Astrocyte of the spinal cord (primary cell): ENCODE data around the gene PDPK1.

ENCODE experiments used
- DNase-seq: peaks from one replicate; pipeline ENCODE4 v3.0.0; 2011; ENCODE audit warnings: low read depth, low spot score
- H3K4me3 ChIP-seq: 2 replicates; pipeline ENCODE4 v1.5.1; 2011; ENCODE audit warnings: low read depth, mild to moderate bottlenecking, low read length, moderate library complexity
- in situ Hi-C: cut with HindIII; loops from 2 replicates; pipeline ENCODE4 v1.10.0; 2017; ENCODE audit warnings: low sequenced_read_pairs
- TF ChIP-seq, protein P1 (sequence below): IDR thresholded peaks from 2 replicates; pipeline ENCODE4 v1.5.1; 2012; ENCODE audit warnings: low read depth, mild to moderate bottlenecking, low read length, inconsistent platforms

PDPK1 gene

GRCh38 chr16:2518823-2519710 lies 18.8 kb upstream of the PDPK1 start:
- H3K4me3 ChIP-seq = no peak overlapping the region
- in situ Hi-C loops = no loop called here
- TF ChIP-seq, protein P1, sequence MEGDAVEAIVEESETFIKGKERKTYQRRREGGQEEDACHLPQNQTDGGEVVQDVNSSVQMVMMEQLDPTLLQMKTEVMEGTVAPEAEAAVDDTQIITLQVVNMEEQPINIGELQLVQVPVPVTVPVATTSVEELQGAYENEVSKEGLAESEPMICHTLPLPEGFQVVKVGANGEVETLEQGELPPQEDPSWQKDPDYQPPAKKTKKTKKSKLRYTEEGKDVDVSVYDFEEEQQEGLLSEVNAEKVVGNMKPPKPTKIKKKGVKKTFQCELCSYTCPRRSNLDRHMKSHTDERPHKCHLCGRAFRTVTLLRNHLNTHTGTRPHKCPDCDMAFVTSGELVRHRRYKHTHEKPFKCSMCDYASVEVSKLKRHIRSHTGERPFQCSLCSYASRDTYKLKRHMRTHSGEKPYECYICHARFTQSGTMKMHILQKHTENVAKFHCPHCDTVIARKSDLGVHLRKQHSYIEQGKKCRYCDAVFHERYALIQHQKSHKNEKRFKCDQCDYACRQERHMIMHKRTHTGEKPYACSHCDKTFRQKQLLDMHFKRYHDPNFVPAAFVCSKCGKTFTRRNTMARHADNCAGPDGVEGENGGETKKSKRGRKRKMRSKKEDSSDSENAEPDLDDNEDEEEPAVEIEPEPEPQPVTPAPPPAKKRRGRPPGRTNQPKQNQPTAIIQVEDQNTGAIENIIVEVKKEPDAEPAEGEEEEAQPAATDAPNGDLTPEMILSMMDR = no peak
- no peak for DNase-seq

DNA sequence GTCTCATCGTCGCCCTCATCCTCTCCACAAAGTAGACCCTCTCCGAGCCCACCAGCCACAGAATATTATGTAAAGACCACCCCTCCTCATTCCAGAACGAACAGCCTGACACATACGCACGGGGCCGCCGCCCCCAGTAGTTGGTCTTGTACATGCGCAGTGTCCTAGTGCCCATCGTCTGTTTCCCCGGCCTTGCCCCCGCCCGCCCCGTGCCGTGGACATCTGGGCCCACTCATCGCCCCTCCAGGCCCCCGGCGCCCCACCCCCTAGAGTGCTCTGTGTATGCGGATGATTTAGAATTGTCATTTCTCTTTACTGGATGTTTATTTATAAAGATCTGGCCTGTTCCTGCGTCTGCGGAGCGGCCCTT lies 18.1 kb upstream of the PDPK1 start:
- in situ Hi-C loops = no loop called here
- DNase-seq = no peak
- H3K4me3 ChIP-seq = no peak overlapping the region
- TF ChIP-seq, protein P1 = no peak

GRCh38 chr16:2520097-2520783 lies 17.6 kb upstream of the PDPK1 start, which contains the start of gene AMDHD2:
Gene AMDHD2 (plus strand): TSS chr16:2520371. CDS start chr16:2520459, 88 bp downstream.
- in situ Hi-C loops = no loop called here
- DNase-seq = peak; percentile 87
- peak within 1 kb of the TSS; percentile 68 for H3K4me3 ChIP-seq
- TF ChIP-seq, protein P1 = no peak

DNA sequence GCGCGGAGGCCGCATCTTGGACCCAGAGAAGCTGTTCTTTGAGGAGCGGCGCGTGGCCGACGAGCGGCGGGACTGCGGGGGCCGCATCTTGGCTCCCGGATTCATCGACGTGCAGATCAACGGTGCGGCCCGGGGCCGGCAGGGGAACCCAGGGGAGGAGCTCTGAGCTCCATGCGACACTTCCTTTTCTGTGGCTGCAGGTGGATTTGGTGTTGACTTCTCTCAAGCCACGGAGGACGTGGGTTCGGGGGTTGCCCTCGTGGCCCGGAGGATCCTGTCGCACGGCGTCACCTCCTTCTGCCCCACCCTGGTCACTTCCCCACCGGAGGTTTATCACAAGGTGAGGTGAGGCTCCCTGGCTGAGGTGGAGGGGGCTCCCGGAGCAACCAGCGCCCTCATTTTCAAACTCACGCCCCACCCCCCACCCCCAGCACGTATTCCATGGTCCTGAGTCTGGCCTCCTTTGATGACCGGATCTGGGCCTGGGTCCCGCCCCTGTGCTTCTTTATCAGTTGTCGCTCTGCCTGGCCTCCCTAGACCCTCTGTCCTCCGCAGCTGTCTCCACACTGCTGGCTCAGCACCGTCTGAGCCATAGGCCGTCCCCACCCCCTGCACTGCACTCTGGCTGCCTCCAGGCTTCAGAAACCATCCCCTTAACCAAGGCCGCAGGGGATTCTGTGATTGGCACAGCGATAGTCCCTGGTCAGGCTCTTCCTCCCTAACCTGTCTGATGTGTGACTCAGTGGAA lies 16.9 kb upstream of the PDPK1 start:
- in situ Hi-C loops = no loop called here
- no peak for DNase-seq
- peak overlapping the region; percentile 68 for H3K4me3 ChIP-seq
- TF ChIP-seq, protein P1 = no peak

GRCh38 chr16:2523801-2524231 lies 14.0 kb upstream of the PDPK1 start:
- TF ChIP-seq, protein P1 = no peak
- in situ Hi-C loops = no loop called here
- no peak for DNase-seq
- H3K4me3 ChIP-seq = no peak overlapping the region

- no peak for DNase-seq
- no peak overlapping the region for H3K4me3 ChIP-seq
- TF ChIP-seq, protein P1 = no peak
- in situ Hi-C loops = no loop called here
These were observed 13.4 kb upstream of the PDPK1 start for GRCh38 chr16:2524339-2524938.
